OCI-LY3 (cell line): ENCODE measurements around the gene IQGAP2.

Source experiments
- H2AFZ ChIP-seq: fragments of 200-600, 300-600 bp; shearing (Covaris generic); 2 replicates; pipeline ENCODE4 v1.6.0; 2014; ENCODE audit warnings: antibody characterized with exemption, low read depth, low read length
- H3K27ac ChIP-seq: fragments of 200-600, 300-600 bp; sonication (generic); 2 replicates; pipeline ENCODE4 v1.5.1; 2014; ENCODE audit warnings: mild to moderate bottlenecking, low read length, moderate library complexity, mixed read lengths
- H3K27me3 ChIP-seq: fragments of 200-600, 300-600 bp; sonication (generic); 2 replicates; pipeline ENCODE4 v1.6.1; 2014; ENCODE audit warnings: low read depth, low read length, mixed read lengths
- H3K36me3 ChIP-seq: fragments of 200-600, 300-600 bp; sonication (generic); replicated peaks from 2 replicates; pipeline ENCODE3; 2014; ENCODE audit warnings: low read depth, low read length, mixed read lengths
- H3K4me1 ChIP-seq: fragments of 300-600, 200-600 bp; sonication (generic); 2 replicates; pipeline ENCODE4 v1.6.1; 2014; ENCODE audit warnings: low read length, mixed read lengths
- H3K4me2 ChIP-seq: fragments of 200-600, 300-600 bp; sonication (generic); 2 replicates; pipeline ENCODE4 v1.6.1; 2014; ENCODE audit warnings: low read length, mixed read lengths
- H3K4me3 ChIP-seq: fragments of 300-600, 200-600 bp; sonication (generic); 2 replicates; pipeline ENCODE4 v1.5.1; 2014; ENCODE audit warnings: antibody characterized with exemption, mild to moderate bottlenecking, low read length, moderate library complexity
- H3K79me2 ChIP-seq: fragments of 300-600, 200-600 bp; shearing (Covaris generic); 2 replicates; pipeline ENCODE4 v1.6.1; 2014; ENCODE audit warnings: mild to moderate bottlenecking, low read length, mixed read lengths
- H3K9ac ChIP-seq: fragments of 300-600, 200-600 bp; shearing (Covaris generic); 2 replicates; pipeline ENCODE4 v1.6.0; 2014; ENCODE audit warnings: mild to moderate bottlenecking, low read length, moderate library complexity
- H3K9me3 ChIP-seq: fragments of 200-600, 300-600 bp; shearing (Covaris generic); 2 replicates; pipeline ENCODE4 v1.6.1; 2014; ENCODE audit warnings: low read length, mixed read lengths; ENCODE audit not compliant: insufficient read depth
- H4K20me1 ChIP-seq: fragments of 200-600, 300-600 bp; sonication (generic); 2 replicates; pipeline ENCODE4 v1.6.1; 2016; ENCODE audit warnings: low read length, mixed read lengths; ENCODE audit not compliant: insufficient read depth
- EZH2phosphoT487 ChIP-seq: fragments of 200-600 bp; shearing (Covaris generic); IDR thresholded peaks from 2 replicates; pipeline ENCODE4 v1.6.1; 2018; ENCODE audit warnings: antibody characterized with exemption, mixed run types, low read depth
- TF ChIP-seq, protein P1 (sequence below): fragments of 200-600, 300-600 bp; sonication (generic); IDR thresholded peaks from 2 replicates; pipeline ENCODE4 v1.5.1; 2014; ENCODE audit warnings: antibody characterized with exemption, low read length, low read depth

Gene IQGAP2

GRCh38 chr5:76732405-76733048 lies 329.4 kb downstream of the IQGAP2 start:
- Histone ChIP-seq H3K9ac (peak overlapping the region; percentile 72), H3K36me3 (peaks cover 13% of the 10 kb centered on the region), H4K20me1 (no peaks in the 10 kb centered on the region), H3K79me2 (no peaks in the 10 kb centered on the region), H2AFZ (peak overlapping the region; percentile 78), H3K9me3 (peaks cover 13% of the 10 kb centered on the region; the same call in 1 of the 2 replicates), H3K27ac (peak overlapping the region; percentile 98), H3K4me2 (peak overlapping the region; percentile 98), H3K4me1 (peaks cover 50% of the 10 kb centered on the region), H3K27me3 (no peaks in the 10 kb centered on the region), H3K4me3 (peak overlapping the region; percentile 80)
- TF ChIP-seq, protein P1, sequence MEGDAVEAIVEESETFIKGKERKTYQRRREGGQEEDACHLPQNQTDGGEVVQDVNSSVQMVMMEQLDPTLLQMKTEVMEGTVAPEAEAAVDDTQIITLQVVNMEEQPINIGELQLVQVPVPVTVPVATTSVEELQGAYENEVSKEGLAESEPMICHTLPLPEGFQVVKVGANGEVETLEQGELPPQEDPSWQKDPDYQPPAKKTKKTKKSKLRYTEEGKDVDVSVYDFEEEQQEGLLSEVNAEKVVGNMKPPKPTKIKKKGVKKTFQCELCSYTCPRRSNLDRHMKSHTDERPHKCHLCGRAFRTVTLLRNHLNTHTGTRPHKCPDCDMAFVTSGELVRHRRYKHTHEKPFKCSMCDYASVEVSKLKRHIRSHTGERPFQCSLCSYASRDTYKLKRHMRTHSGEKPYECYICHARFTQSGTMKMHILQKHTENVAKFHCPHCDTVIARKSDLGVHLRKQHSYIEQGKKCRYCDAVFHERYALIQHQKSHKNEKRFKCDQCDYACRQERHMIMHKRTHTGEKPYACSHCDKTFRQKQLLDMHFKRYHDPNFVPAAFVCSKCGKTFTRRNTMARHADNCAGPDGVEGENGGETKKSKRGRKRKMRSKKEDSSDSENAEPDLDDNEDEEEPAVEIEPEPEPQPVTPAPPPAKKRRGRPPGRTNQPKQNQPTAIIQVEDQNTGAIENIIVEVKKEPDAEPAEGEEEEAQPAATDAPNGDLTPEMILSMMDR = no peak
- TF ChIP-seq EZH2phosphoT487 = no peak

- H3K36me3 ChIP-seq = peaks cover 13% of the 10 kb centered on the region
These were observed 329.9 kb downstream of the IQGAP2 start for GRCh38 chr5:76733049-76733417.

DNA sequence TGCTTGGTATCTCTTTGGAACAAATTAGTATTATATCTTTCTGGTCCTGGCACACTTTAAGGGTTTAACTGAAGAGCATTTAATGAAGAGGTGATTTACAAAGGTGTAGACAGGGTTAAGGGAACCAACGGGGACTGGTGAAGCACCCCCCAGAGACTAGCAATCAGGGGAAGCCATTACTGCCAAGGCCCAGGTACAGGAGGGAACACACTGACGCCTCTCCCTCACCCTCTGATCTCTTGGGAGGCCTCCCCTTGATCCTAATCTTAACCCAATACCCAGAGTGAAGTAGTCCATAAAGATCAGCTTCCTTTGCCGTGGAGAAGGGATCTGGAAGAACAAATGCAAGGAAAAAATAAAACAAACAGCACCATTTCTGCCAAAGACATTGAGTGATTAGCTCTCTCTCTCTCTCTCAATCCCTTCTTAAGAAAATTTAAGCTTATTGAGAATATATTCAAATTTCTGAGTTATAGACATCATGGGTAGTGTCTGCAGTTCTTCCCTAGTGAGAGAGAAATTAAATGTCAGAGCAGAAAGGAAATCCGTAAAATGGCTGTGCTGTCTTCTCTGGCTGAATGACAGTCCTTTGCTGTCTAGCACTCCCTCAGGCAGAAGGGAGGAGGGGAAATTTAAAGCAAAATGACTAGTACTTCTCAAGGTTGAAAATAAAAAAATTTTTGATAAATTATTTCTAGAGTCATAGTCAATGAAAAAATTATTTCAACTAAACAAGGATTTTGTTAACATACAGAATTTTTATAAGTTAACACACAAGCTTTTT lies 332.9 kb downstream of the IQGAP2 start:
- no peak overlapping the region for H3K4me3 ChIP-seq
- H3K79me2 ChIP-seq = no peaks in the 10 kb centered on the region
- no peaks in the 10 kb centered on the region for H3K27me3 ChIP-seq
- H3K4me1 ChIP-seq = peaks cover 66% of the 10 kb centered on the region
- H3K4me2 ChIP-seq = peak overlapping the region; percentile 68
- TF ChIP-seq, protein P1 = no peak
- TF ChIP-seq EZH2phosphoT487 = no peak
- H3K27ac ChIP-seq = peak overlapping the region; percentile 86
- peaks cover 1% of the 10 kb centered on the region for H3K36me3 ChIP-seq
- H4K20me1 ChIP-seq = no peaks in the 10 kb centered on the region
- H3K9ac ChIP-seq = peak overlapping the region; percentile 40
- H2AFZ ChIP-seq = peak overlapping the region; percentile 49; the same call in 1 of the 2 replicates
- H3K9me3 ChIP-seq = peaks cover under 1% of the 10 kb centered on the region; the same call in 1 of the 2 replicates

More at GRCh38 chr5:76733049-76733417, 329.9 kb downstream of the IQGAP2 start:
- TF ChIP-seq, protein P1 = no peak
- TF ChIP-seq EZH2phosphoT487 = no peak
- H3K4me3 ChIP-seq = peak overlapping the region; percentile 80
- peaks cover 13% of the 10 kb centered on the region; the same call in 1 of the 2 replicates for H3K9me3 ChIP-seq
- peak overlapping the region; percentile 72 for H3K9ac ChIP-seq
- peaks cover 55% of the 10 kb centered on the region for H3K4me1 ChIP-seq
- no peaks in the 10 kb centered on the region for H3K27me3 ChIP-seq
- peak overlapping the region; percentile 98 for H3K27ac ChIP-seq
- H4K20me1 ChIP-seq = no peaks in the 10 kb centered on the region
- peak overlapping the region; percentile 98 for H3K4me2 ChIP-seq
- H2AFZ ChIP-seq = peak overlapping the region; percentile 78; the same call in 1 of the 2 replicates
- H3K79me2 ChIP-seq = no peaks in the 10 kb centered on the region
